Smooth muscle cell of bladder (primary cell): ENCODE results near the gene MYBPC1. TPM values are rescaled to one million over a fixed set of nuclear protein-coding genes. Genes with fewer than 3 reads are reported as not detected.

ENCODE experiments used
- total RNA-seq: library from RNA; depleted of rRNA; stranded (reverse); fragments of >200 nt; gene quantifications from 2 replicates; pipeline ENCODE4 v1.2.3, GENCODE V29; 2014

Gene MYBPC1
- not detected in 2 replicates for total RNA-seq

DNA sequence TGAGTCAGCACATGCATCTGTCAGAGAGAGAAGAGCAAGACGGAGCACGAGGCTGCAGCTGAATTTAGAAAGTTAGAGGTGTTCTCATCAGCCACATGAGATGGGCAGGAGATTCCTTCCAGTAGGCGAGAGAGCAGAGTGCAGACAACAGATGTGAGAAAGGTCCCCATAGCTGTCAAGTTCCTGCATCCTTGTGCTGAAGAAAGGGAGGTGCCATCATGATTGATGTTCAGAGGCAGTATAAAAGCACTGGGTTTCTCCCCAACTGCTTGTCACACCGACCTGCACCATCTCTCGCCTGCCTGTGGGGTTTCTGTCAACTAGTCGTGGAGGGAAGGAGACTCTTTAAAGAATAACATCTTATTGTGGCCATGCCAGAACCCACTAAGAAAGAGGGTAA lies at the start of gene MYBPC1:
Gene MYBPC1, plus strand, starts transcription at position 272 of the 400 bp plus-strand sequence. Its CDS starts 100 bp downstream, at position 372.

GRCh38 chr12:101697197-101697929 lies 102.6 kb downstream of the MYBPC1 start, which contains the start of gene CHPT1:
Gene CHPT1 (plus strand): TSS chr12:101697640. CDS start chr12:101697862, 222 bp downstream.

Other genes with a start within 250 kb of the MYBPC1 start
- 71.5 and 117 TPM in 2 replicates for gene ARL1, start 187.2 kb upstream of the MYBPC1 start, total RNA-seq
- gene SPIC, start 119.6 kb upstream of the MYBPC1 start, total RNA-seq = not detected in 2 replicates
- 22.0 and 35.7 TPM in 2 replicates for gene CHPT1, start 102.7 kb downstream of the MYBPC1 start, total RNA-seq
- 0.14 and 0.46 TPM in 2 replicates for gene SYCP3, start 144.5 kb downstream of the MYBPC1 start, total RNA-seq
- gene GNPTAB, start 236.0 kb downstream of the MYBPC1 start, total RNA-seq = 28.2 and 69.7 TPM in 2 replicates